K562 (cell line): ENCODE results near the gene GRIN2D. TPM values are rescaled to one million over a fixed set of nuclear protein-coding genes. Genes with fewer than 3 reads are reported as not detected.

ENCODE experiments used
- ATAC-seq: fragments of 200-7000 bp; cut with Tn5 transposase; 3 replicates; pipeline ENCODE4 v1.9.1; 2020; ENCODE audit warnings: moderate library complexity
- BruUV-seq: library from RNA; stranded (reverse); fragments of 400-500 nt; replicated peaks from 2 replicates; lab custom pipeline; 2021; lab: Mats Ljungman, UMichigan
- CTCF ChIA-PET: fragments of 300-600 bp; formaldehyde crosslinking; extraction: SDS; loops from one replicate; lab custom pipeline; 2021; ENCODE audit warnings: low intra/inter-chr PET ratio; lab: Yijun Ruan, JAX
- POLR2A ChIA-PET: fragments of 300-600, 350-650 bp; sonication (Branson Sonifier 250); formaldehyde crosslinking; extraction: SDS; loops from one replicate; lab custom pipeline; 2021; ENCODE audit warnings: antibody characterized with exemption, inconsistent platforms; lab: Yijun Ruan, JAX
- DNase-seq, 4 experiments: peaks; one replicate each; pipeline versions ENCODE4 v3.0.0 to v3.0.0-alpha.2; 2011 to 2018; ENCODE audit warnings: low spot score in 3 of 4, mixed read lengths in 3 of 4; ENCODE audit errors: extremely low read depth in 1 of 4
- FAIRE-seq: peaks from 2 replicates; lab custom pipeline; 2011; peaks lifted over from hg19 to GRCh38; lab: Jason Lieb, UNC
- H2AFZ ChIP-seq: 2 replicates; pipeline ENCODE4 v1.6.0; 2011; ENCODE audit warnings: low read depth, low read length, control low read depth, inconsistent platforms
- H3K27ac ChIP-seq: fragments of 200-600 bp; 3 replicates; pipeline ENCODE4 v1.8.0; 2011; ENCODE audit warnings: low read depth, mild to moderate bottlenecking, control low read depth, inconsistent platforms, low read length, moderate library complexity, mixed read lengths; ENCODE audit errors: extremely low read depth
- H3K27me3 ChIP-seq, 2 experiments: fragments of 300-600 bp in 1 of 2; 2 replicates in 1 of 2; 3 replicates in 1 of 2; pipeline versions ENCODE4 v1.6.0 to v1.8.0; 2011; ENCODE audit warnings: inconsistent platforms in 2 of 2, low read length in 2 of 2, mild to moderate bottlenecking in 1 of 2, mixed read lengths in 1 of 2, moderate library complexity in 1 of 2; ENCODE audit not compliant: control insufficient read depth in 2 of 2, insufficient read depth in 2 of 2
- H3K36me3 ChIP-seq: fragments of 300-600 bp; 3 replicates; pipeline ENCODE4 v1.8.0; 2011; ENCODE audit warnings: mild to moderate bottlenecking, low read length, inconsistent platforms; ENCODE audit not compliant: control insufficient read depth, insufficient read depth
- H3K4me1 ChIP-seq, 2 experiments: fragments of 200-600 bp in 1 of 2; replicated peaks in 1 of 2; 2 replicates in 1 of 2; 3 replicates in 1 of 2; pipeline versions ENCODE4 v1.5.1 to v1.8.0; 2011; ENCODE audit warnings: inconsistent platforms in 2 of 2, low read length in 2 of 2, mild to moderate bottlenecking in 1 of 2, mixed read lengths in 1 of 2, moderate library complexity in 1 of 2; ENCODE audit not compliant: control insufficient read depth in 2 of 2, insufficient read depth in 2 of 2
- H3K4me2 ChIP-seq: 2 replicates; pipeline ENCODE4 v1.6.1; 2011; ENCODE audit warnings: low read length, control low read depth, inconsistent platforms, mixed read lengths; ENCODE audit not compliant: insufficient read depth
- H3K4me3 ChIP-seq: fragments of 200-600 bp; sonication (generic), shearing (Covaris generic); 2 replicates; pipeline ENCODE4 v1.5.1; 2016; ENCODE audit warnings: control low read depth, inconsistent platforms
- H3K79me2 ChIP-seq: fragments of 200-600 bp; 3 replicates; pipeline ENCODE4 v1.8.0; 2011; ENCODE audit warnings: low read length, inconsistent platforms; ENCODE audit not compliant: control insufficient read depth, insufficient read depth
- H3K9ac ChIP-seq, 2 experiments: 2 replicates each; pipeline versions ENCODE4 v1.6.0 to v1.6.1; 2011; ENCODE audit warnings: low read depth in 2 of 2, low read length in 2 of 2, control low read depth in 1 of 2, inconsistent platforms in 1 of 2, mild to moderate bottlenecking in 1 of 2, mixed read lengths in 1 of 2; ENCODE audit not compliant: insufficient read depth in 1 of 2
- H3K9me1 ChIP-seq: one replicate; pipeline ENCODE4 v1.6.0; 2011; ENCODE audit warnings: inconsistent platforms, mild to moderate bottlenecking, low read length, moderate library complexity; ENCODE audit not compliant: control insufficient read depth, insufficient read depth
- H3K9me3 ChIP-seq: replicated peaks from 2 replicates; pipeline ENCODE4 v1.5.1; 2011; ENCODE audit warnings: low read depth, low read length, inconsistent platforms; ENCODE audit not compliant: control insufficient read depth, insufficient read depth
- H4K20me1 ChIP-seq: replicated peaks from 2 replicates; pipeline ENCODE4 v1.6.1; 2011; ENCODE audit warnings: low read length, inconsistent platforms, mixed read lengths; ENCODE audit not compliant: control insufficient read depth, insufficient read depth
- ARHGAP35 ChIP-seq: fragments of 450-650 bp; IDR thresholded peaks from 2 replicates; pipeline ENCODE4 v1.6.1; 2018; ENCODE audit not compliant: partially characterized antibody
- FOXK1 ChIP-seq: sonication (generic); formaldehyde crosslinking; IDR thresholded peaks from 2 replicates; pipeline ENCODE4 v1.8.0; 2022; ENCODE audit warnings: missing genetic modification reagents, mild to moderate bottlenecking, borderline replicate concordance
- GATAD2A ChIP-seq: fragments of 450-650 bp; IDR thresholded peaks from 2 replicates; pipeline ENCODE4 v1.6.1; 2017
- MAZ ChIP-seq, 2 experiments: fragments of 450-650 bp in 1 of 2; sonication (generic) in 1 of 2; formaldehyde crosslinking; IDR thresholded peaks in 1 of 2; conservative IDR thresholded peaks in 1 of 2; 2 replicates each; pipeline versions ENCODE4 v1.4.0 to v1.5.0; 2020; ENCODE audit warnings: mild to moderate bottlenecking in 1 of 2, missing genetic modification reagents in 1 of 2
- NELFE ChIP-seq: IDR thresholded peaks from 2 replicates; pipeline ENCODE4 v1.6.1; 2011; ENCODE audit warnings: mild to moderate bottlenecking; ENCODE audit not compliant: insufficient read depth, insufficient read length
- ZNF778 ChIP-seq: fragments of 450-650 bp; formaldehyde crosslinking; IDR thresholded peaks from 2 replicates; pipeline ENCODE4 v1.4.0; 2020; ENCODE audit warnings: mild to moderate bottlenecking, moderate library complexity
- WGBS: fragments of 100-300 bp; shearing (Covaris generic); methylation state at CpG from one replicate; pipeline ENCODE4 v1.1.6; 2016; ENCODE audit warnings: low coverage, mixed read lengths; ENCODE audit not compliant: insufficient coverage; ENCODE audit errors: missing lambda C conversion rate; 5-methylcytosine and 5-hydroxymethylcytosine counted together
- in situ Hi-C: fragments of 300-500 bp; cut with MboI; formaldehyde crosslinking; loops from 4 replicates; pipeline ENCODE4 v1.15.0; 2018; ENCODE audit warnings: inconsistent platforms, mixed read lengths
- intact Hi-C: fragments of 100-400 bp; cut with micrococcal nuclease; formaldehyde crosslinking; loops from 2 replicates; pipeline ENCODE4 v1.14.2; 2022
- polyA plus RNA-seq, 8 experiments: library from polyadenylated mRNA; depleted of rRNA in 4 of 8; stranded (reverse) in 5 of 8; unstranded in 3 of 8; fragments of >200 nt; fragmentation: Nextera tagmentation in 2 of 8; fragmentation: Illumina TruSeq in 1 of 8; extraction: Ambion mirVana in 2 of 8; extraction: Trizol in 1 of 8; gene quantifications; 2 replicates each; pipeline versions ENCODE4 v1.2.1 to v1.2.3, GENCODE V29; 2011 to 2014; ENCODE audit warnings: inconsistent platforms in 1 of 8, missing spikeins in 1 of 8
- total RNA-seq, 7 experiments: library from RNA; depleted of rRNA in 6 of 7; stranded (reverse); fragments of >200 nt in 6 of 7; fragmentation: Illumina TruSeq in 2 of 7; extraction: Trizol in 2 of 7; gene quantifications; 2 replicates each; pipeline versions ENCODE4 v1.2.1 to v1.2.3, GENCODE V29; 2011 to 2021; ENCODE audit warnings: low replicate concordance in 1 of 7
- TF ChIP-seq, protein P1 (sequence below), 2 experiments: fragments of 450-650 bp; formaldehyde crosslinking in 1 of 2; IDR thresholded peaks; 2 replicates each; pipeline versions ENCODE4 v1.4.0 to v1.6.1; 2014 to 2020; ENCODE audit warnings: mild to moderate bottlenecking in 2 of 2, borderline replicate concordance in 1 of 2, low read depth in 1 of 2
- TF ChIP-seq, protein P2 (sequence below): fragments of 450-650 bp; formaldehyde crosslinking; IDR thresholded peaks from 2 replicates; pipeline ENCODE4 v1.4.0; 2020; ENCODE audit warnings: mild to moderate bottlenecking, mixed read lengths

The GRIN2D gene
- total and polyA plus RNA-seq, 9 of the 15 experiments (the other 6 are each of a cell fraction or from before 2014, with no cell fraction given) = 0.32 to 31.5 (median 1.8) TPM

DNA sequence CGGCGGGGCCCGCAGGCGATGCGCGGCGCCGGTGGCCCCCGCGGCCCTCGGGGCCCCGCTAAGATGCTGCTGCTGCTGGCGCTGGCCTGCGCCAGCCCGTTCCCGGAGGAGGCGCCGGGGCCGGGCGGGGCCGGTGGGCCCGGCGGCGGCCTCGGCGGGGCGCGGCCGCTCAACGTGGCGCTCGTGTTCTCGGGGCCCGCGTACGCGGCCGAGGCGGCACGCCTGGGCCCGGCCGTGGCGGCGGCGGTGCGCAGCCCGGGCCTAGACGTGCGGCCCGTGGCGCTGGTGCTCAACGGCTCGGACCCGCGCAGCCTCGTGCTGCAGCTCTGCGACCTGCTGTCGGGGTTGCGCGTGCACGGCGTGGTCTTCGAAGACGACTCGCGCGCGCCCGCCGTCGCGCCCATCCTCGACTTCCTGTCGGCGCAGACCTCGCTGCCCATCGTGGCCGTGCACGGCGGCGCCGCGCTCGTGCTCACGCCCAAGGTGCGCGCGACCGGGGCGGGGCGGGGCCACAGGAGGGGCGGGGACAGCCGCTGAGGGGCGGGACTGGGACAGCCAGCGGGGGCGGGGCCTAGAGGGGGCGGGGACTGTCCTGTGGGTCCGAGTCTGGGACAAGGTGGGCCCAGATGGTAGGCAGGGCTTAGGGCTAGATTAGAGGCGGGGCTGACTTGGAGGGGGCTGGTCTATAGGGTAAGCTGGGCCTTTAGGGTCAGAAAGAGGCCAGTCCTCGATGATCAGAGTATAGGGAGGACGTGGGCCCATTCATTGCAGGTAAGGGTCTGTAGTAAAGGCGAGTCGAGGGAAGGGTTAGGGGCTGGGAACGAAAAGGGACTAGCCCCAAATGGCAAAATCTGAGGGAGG is 5.1 kb downstream of the GRIN2D start:
- Histone ChIP-seq H3K79me2 (peaks cover 44% of the 10 kb centered on the region), H3K9ac (peak overlapping the region; percentile 80 to 96), H3K9me3 (no peaks in the 10 kb centered on the region), H3K27ac (peak overlapping the region; percentile 85), H3K27me3 (no peaks in the 10 kb centered on the region), H2AFZ (peak overlapping the region; percentile 82), H3K4me1 (peaks cover 41 to 68% of the 10 kb centered on the region in 2 experiments), H4K20me1 (peaks cover 10% of the 10 kb centered on the region), H3K4me2 (peak overlapping the region; percentile 100), H3K4me3 (peak overlapping the region; percentile 75), H3K36me3 (peaks cover 4% of the 10 kb centered on the region; the same call in 2 of the 3 replicates), H3K9me1 (no peaks in the 10 kb centered on the region)
- intact Hi-C loops = loop anchor here (2.0 to 10.0 kb wide), 5 partner anchors 20 to 96 kb away; partner anchors contain the start of genes CYTH2, EMP3 and SYNGR4
- in situ Hi-C loops = no loop called here
- peak; percentile 89 for ATAC-seq
- BruUV-seq = no TSS peak
- CTCF ChIA-PET = no interaction called here
- under 1% methylated on average over 64 of the region's 104 CpGs for WGBS
- FAIRE-seq = peak; percentile 86
- POLR2A ChIA-PET = interaction anchor here (0.6 to 1.0 kb wide), 4 partner anchors 8 to 36 kb away, joined by 3 to 5 read pairs (median 4); no protein-coding TSS in a partner anchor
- peak; percentile 94 to 98 (median 96) for DNase-seq
- TF ChIP-seq, protein P1, sequence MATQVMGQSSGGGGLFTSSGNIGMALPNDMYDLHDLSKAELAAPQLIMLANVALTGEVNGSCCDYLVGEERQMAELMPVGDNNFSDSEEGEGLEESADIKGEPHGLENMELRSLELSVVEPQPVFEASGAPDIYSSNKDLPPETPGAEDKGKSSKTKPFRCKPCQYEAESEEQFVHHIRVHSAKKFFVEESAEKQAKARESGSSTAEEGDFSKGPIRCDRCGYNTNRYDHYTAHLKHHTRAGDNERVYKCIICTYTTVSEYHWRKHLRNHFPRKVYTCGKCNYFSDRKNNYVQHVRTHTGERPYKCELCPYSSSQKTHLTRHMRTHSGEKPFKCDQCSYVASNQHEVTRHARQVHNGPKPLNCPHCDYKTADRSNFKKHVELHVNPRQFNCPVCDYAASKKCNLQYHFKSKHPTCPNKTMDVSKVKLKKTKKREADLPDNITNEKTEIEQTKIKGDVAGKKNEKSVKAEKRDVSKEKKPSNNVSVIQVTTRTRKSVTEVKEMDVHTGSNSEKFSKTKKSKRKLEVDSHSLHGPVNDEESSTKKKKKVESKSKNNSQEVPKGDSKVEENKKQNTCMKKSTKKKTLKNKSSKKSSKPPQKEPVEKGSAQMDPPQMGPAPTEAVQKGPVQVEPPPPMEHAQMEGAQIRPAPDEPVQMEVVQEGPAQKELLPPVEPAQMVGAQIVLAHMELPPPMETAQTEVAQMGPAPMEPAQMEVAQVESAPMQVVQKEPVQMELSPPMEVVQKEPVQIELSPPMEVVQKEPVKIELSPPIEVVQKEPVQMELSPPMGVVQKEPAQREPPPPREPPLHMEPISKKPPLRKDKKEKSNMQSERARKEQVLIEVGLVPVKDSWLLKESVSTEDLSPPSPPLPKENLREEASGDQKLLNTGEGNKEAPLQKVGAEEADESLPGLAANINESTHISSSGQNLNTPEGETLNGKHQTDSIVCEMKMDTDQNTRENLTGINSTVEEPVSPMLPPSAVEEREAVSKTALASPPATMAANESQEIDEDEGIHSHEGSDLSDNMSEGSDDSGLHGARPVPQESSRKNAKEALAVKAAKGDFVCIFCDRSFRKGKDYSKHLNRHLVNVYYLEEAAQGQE (IDR thresholded peaks at IDR 0.05; ENCODE audit: borderline replicate concordance) = peak; percentile 56
- TF ChIP-seq, protein P1 (CRISPR knock-in tag; IDR thresholded peaks at IDR 0.05; ENCODE audit: low read depth) = no peak
- TF ChIP-seq ARHGAP35 (no peak), GATAD2A (no peak), ZNF778 (CRISPR knock-in tag) (no peak), FOXK1 (no peak), NELFE (no peak), MAZ (CRISPR knock-in tag; conservative IDR thresholded peaks at IDR 0.05 in 1 of 2, IDR thresholded peaks at IDR 0.05 in 1 of 2) (peak; percentile 33 to 54; a peak in 3 of 4 replicates)
- TF ChIP-seq, protein P2, sequence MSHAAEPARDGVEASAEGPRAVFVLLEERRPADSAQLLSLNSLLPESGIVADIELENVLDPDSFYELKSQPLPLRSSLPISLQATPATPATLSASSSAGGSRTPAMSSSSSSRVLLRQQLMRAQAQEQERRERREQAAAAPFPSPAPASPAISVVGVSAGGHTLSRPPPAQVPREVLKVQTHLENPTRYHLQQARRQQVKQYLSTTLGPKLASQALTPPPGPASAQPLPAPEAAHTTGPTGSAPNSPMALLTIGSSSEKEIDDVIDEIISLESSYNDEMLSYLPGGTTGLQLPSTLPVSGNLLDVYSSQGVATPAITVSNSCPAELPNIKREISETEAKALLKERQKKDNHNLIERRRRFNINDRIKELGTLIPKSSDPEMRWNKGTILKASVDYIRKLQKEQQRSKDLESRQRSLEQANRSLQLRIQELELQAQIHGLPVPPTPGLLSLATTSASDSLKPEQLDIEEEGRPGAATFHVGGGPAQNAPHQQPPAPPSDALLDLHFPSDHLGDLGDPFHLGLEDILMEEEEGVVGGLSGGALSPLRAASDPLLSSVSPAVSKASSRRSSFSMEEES (CRISPR knock-in tag) = no peak
